Kidney (tissue), 22 donors: ENCODE measurements around the gene DSE. TPM values are rescaled to one million over a fixed set of nuclear protein-coding genes. Genes with fewer than 3 reads are reported as not detected.
"Not testable (repeated sequence)": the region's sequence is repeated elsewhere in the genome, so short reads cannot be mapped to it uniquely, and the experiment has no call there.

ENCODE experiments used
- DNase-seq, 5 donors: peaks; one replicate each; pipeline ENCODE4 v3.0.0-alpha.2; 2013 to 2020
- FAIRE-seq: peaks from 2 replicates; lab custom pipeline; 2012; peaks lifted over from hg19 to GRCh38; lab: Jason Lieb, UNC
- H3K27ac ChIP-seq, 2 donors: one replicate each; pipeline ENCODE4 v1.7.0; 2013; ENCODE audit warnings: low read depth in 2 of 2, low read length in 2 of 2, inconsistent platforms in 1 of 2
- H3K27me3 ChIP-seq: one replicate; pipeline ENCODE4 v1.7.1; 2013; ENCODE audit warnings: low read length, inconsistent platforms; ENCODE audit not compliant: control insufficient read depth, insufficient read depth
- H3K36me3 ChIP-seq, 3 donors: one replicate each; pipeline versions ENCODE4 v1.7.0 to v1.7.1; 2013; ENCODE audit warnings: low read length in 3 of 3, control low read depth in 1 of 3, inconsistent platforms in 1 of 3; ENCODE audit not compliant: insufficient read depth in 3 of 3, control insufficient read depth in 2 of 3
- H3K4me1 ChIP-seq, 3 donors: one replicate each; pipeline versions ENCODE4 v1.7.0 to v1.7.1; 2013; ENCODE audit warnings: low read length in 3 of 3, inconsistent platforms in 1 of 3, low read depth in 1 of 3; ENCODE audit not compliant: control insufficient read depth in 2 of 3, insufficient read depth in 2 of 3
- H3K4me3 ChIP-seq, 3 donors: one replicate each; pipeline versions ENCODE4 v1.7.0 to v1.8.1; 2013; ENCODE audit warnings: low read length in 3 of 3, control low read depth in 1 of 3, inconsistent platforms in 1 of 3
- H3K9ac ChIP-seq, 3 donors: one replicate each; pipeline versions ENCODE4 v1.7.0 to v1.7.1; 2013; ENCODE audit warnings: low read length in 3 of 3, control low read depth in 1 of 3, inconsistent platforms in 1 of 3
- H3K9me3 ChIP-seq, 3 donors: one replicate each; pipeline versions ENCODE4 v1.7.0 to v1.7.1; 2013; ENCODE audit warnings: low read length in 3 of 3, control low read depth in 1 of 3, inconsistent platforms in 1 of 3; ENCODE audit not compliant: control insufficient read depth in 2 of 3, insufficient read depth in 1 of 3
- CTCF ChIP-seq: IDR thresholded peaks from 3 replicates; pipeline ENCODE4 v1.5.1; 2012; ENCODE audit warnings: mild to moderate bottlenecking, moderate library complexity, borderline replicate concordance; ENCODE audit not compliant: insufficient read depth; ENCODE audit errors: extremely low read depth
- intact Hi-C: fragments of 100-400 bp; cut with DNase I; formaldehyde crosslinking; loops from one replicate; pipeline ENCODE4 v1.11.1; 2022
- long read RNA-seq, 10 donors: library from polyadenylated mRNA in 1 of 10; unstranded in 1 of 10; transcript quantifications; one replicate each; pipeline ENCODE4 v2.0.0 and lab custom pipeline, GENCODE V29; 2021 to 2026
- polyA plus RNA-seq: library from polyadenylated mRNA; stranded (reverse); fragments of 350-450 nt; fragmentation: Illumina TruSeq; extraction: RNeasy Lipid Tissue Mini Kit (QIAGEN cat#74804); gene quantifications from one replicate; pipeline ENCODE4 v1.2.3, GENCODE V29; 2014; ENCODE audit warnings: low read depth, low replicate concordance; ENCODE audit not compliant: insufficient read depth
- total RNA-seq: library from RNA; stranded (reverse); fragmentation: NEBNext Ultra II Directional; extraction: Animal tissue kit (Norgen Biotek cat#: 25700); gene quantifications from one replicate; pipeline ENCODE4 v1.2.1, GENCODE V29; 2021
- donor health status: control.
- donor health status: control.
- donor health status: control.
- donor health status: control.
- donor health status: control.
- donor health status: DM: yes; HTN: yes; CAD: no.
- donor health status: Normal renal cell carcinoma (clear cell type).

Gene DSE
- 47.7 TPM for total RNA-seq
- polyA plus RNA-seq: 6.9 TPM
- long read RNA-seq, donor 1, partial matches to known transcripts: 0 of 2 reads
- long read RNA-seq, donor 1, other reads (novel, unspliced or antisense): 0 of 2 reads
- long read RNA-seq, donor 2, full-length matches to known transcripts: 1 of 1 reads
- long read RNA-seq, donor 2, partial matches to known transcripts: 0 of 1 reads
- long read RNA-seq, donor 2, other reads (novel, unspliced or antisense): 0 of 1 reads
- long read RNA-seq, donor 3: 0 reads
- long read RNA-seq, donor 4, full-length matches to known transcripts: 1 of 10 reads
- long read RNA-seq, donor 4, partial matches to known transcripts: 9 of 10 reads
- long read RNA-seq, donor 4, other reads (novel, unspliced or antisense): 0 of 10 reads
- long read RNA-seq, donor 5: 0 reads
- long read RNA-seq, donor 6, full-length matches to known transcripts: 3 of 3 reads
- long read RNA-seq, donor 6, partial matches to known transcripts: 0 of 3 reads
- long read RNA-seq, donor 6, other reads (novel, unspliced or antisense): 0 of 3 reads
- long read RNA-seq, donor 7, full-length matches to known transcripts: 7 of 71 reads
- long read RNA-seq, donor 7, partial matches to known transcripts: 4 of 71 reads
- long read RNA-seq, donor 7, other reads (novel, unspliced or antisense): 60 of 71 reads
- long read RNA-seq, donor 8, full-length matches to known transcripts: 1 of 1 reads
- long read RNA-seq, donor 8, partial matches to known transcripts: 0 of 1 reads
- long read RNA-seq, donor 8, other reads (novel, unspliced or antisense): 0 of 1 reads
- long read RNA-seq, donor 9: 0 reads
- long read RNA-seq, donor 10, full-length matches to known transcripts: 1 of 1 reads
- long read RNA-seq, donor 10, partial matches to known transcripts: 0 of 1 reads
- long read RNA-seq, donor 10, other reads (novel, unspliced or antisense): 0 of 1 reads

- Histone ChIP-seq H3K4me3 (peak within 1 kb of the TSS; percentile 68 to 81 (median 75)), H3K9ac (peak within 1 kb of the TSS; percentile 48 to 90 (median 83)), H3K4me1 (peaks cover 0 to 5% (median 0%) of the 10 kb centered on the region in 3 donors), H3K9me3 (no peaks in the 10 kb centered on the region), H3K27me3 (no peaks in the 10 kb centered on the region), H3K36me3 (no peaks in the 10 kb centered on the region), H3K27ac (peak within 1 kb of the TSS; percentile 79 to 87)
- DNase-seq: peak in 4 of 5 donors; percentile 86 to 94 (median 90)
- no peak for FAIRE-seq
- TF ChIP-seq CTCF: no peak
- intact Hi-C loops: no loop called here
Measured at GRCh38 chr6:116370760-116371119, at the start of gene DSE. Gene DSE (plus strand): TSS chr6:116370947. CDS start chr6:116399251, 28,304 bp downstream.

GRCh38 chr6:116321933-116322332 is 48.8 kb upstream of the DSE start:
- H3K27ac ChIP-seq, H3K27me3 ChIP-seq, H3K9me3 ChIP-seq, intact Hi-C loops, H3K9ac ChIP-seq, H3K4me3 ChIP-seq, H3K36me3 ChIP-seq, FAIRE-seq, DNase-seq, H3K4me1 ChIP-seq: not testable (repeated sequence)

- Histone ChIP-seq H3K4me1 (no peaks in the 10 kb centered on the region), H3K9ac (no peak overlapping the region), H3K9me3 (no peaks in the 10 kb centered on the region), H3K27ac (no peak overlapping the region), H3K4me3 (no peak overlapping the region), H3K27me3 (no peaks in the 10 kb centered on the region), H3K36me3 (no peaks in the 10 kb centered on the region)
- intact Hi-C loops: no loop called here
- TF ChIP-seq CTCF: no peak
- DNase-seq (no peak), FAIRE-seq (no peak)
Measured at GRCh38 chr6:116323863-116324262, 46.9 kb upstream of the DSE start.

GRCh38 chr6:116325634-116326132 is 45.1 kb upstream of the DSE start:
- H3K4me3 ChIP-seq, DNase-seq, H3K4me1 ChIP-seq, H3K36me3 ChIP-seq, H3K9me3 ChIP-seq, H3K9ac ChIP-seq, H3K27ac ChIP-seq, FAIRE-seq, intact Hi-C loops, H3K27me3 ChIP-seq: not testable (repeated sequence)
